ENCODE results near the gene PNMA8A. TPM values are rescaled to one million over a fixed set of nuclear protein-coding genes. Genes with fewer than 3 reads are reported as not detected.

PNMA8A gene
- total RNA-seq, 4 donors from 2014 or later, result 1.4 to 5.3 (median 2.5) TPM

- no peak for DNase-seq (ENCODE audit: extremely low spot score)
- no peak for TF ChIP-seq POLR2A (IDR thresholded peaks at IDR 0.05; ENCODE audit: low read depth)
- TF ChIP-seq POLR2AphosphoS5 (IDR thresholded peaks at IDR 0.05), result peak in 1 of 2 donors; percentile 24
- TF ChIP-seq, protein P1, sequence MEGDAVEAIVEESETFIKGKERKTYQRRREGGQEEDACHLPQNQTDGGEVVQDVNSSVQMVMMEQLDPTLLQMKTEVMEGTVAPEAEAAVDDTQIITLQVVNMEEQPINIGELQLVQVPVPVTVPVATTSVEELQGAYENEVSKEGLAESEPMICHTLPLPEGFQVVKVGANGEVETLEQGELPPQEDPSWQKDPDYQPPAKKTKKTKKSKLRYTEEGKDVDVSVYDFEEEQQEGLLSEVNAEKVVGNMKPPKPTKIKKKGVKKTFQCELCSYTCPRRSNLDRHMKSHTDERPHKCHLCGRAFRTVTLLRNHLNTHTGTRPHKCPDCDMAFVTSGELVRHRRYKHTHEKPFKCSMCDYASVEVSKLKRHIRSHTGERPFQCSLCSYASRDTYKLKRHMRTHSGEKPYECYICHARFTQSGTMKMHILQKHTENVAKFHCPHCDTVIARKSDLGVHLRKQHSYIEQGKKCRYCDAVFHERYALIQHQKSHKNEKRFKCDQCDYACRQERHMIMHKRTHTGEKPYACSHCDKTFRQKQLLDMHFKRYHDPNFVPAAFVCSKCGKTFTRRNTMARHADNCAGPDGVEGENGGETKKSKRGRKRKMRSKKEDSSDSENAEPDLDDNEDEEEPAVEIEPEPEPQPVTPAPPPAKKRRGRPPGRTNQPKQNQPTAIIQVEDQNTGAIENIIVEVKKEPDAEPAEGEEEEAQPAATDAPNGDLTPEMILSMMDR (IDR thresholded peaks at IDR 0.05), result no peak
- TF ChIP-seq EP300 (IDR thresholded peaks at IDR 0.05), result no peak
Observed at GRCh38 chr19:46426506-46427162, 44.7 kb downstream of the PNMA8A start.

DNA sequence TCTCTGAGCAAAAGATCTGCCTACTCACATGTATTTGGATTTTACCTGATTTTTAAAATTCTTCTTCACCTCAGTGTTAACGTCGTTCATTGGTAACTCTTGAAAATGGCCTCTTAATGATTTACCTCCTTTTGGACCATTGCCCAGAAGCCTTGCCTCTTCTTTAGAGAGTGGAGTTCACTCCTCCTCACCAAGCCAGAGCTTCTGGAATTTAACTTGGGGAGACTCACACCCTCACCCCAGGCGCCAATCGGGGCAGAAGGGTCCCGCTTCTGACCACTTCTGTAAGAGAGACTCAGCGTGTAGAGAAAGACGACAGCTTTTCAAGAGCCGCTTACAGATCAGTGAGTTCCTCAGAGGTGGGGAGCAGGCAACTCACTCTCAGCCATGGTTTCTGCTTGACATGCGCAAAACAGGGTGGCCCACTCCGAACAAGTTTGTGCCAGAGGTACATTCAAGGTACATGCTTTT, 45.3 kb downstream of the PNMA8A start:
- Histone ChIP-seq H3K4me3 (peak overlapping the region; percentile 52 to 57 (median 54)), H3K36me3 (no peaks in the 10 kb centered on the region), H3K27me3 (peaks cover 0 to 40% (median 0%) of the 10 kb centered on the region in 4 donors), H3K27ac (replicated peaks in 1 of 4) (peak overlapping the region in 2 of 4 donors; percentile 35 to 64), H3K9me3 (no peaks in the 10 kb centered on the region), H3K4me1 (peaks cover 5 to 26% (median 22%) of the 10 kb centered on the region in 4 donors)
- WGBS, result 4% methylated on average over 10 of the region's 10 CpGs
- DNase-seq (ENCODE audit: extremely low spot score), result no peak
- intact Hi-C loops (cut with DNase I), result no loop called here
- TF ChIP-seq POLR2AphosphoS5 (IDR thresholded peaks at IDR 0.05), result no peak
- TF ChIP-seq POLR2A (IDR thresholded peaks at IDR 0.05; ENCODE audit: low read depth), result no peak
- TF ChIP-seq EP300 (IDR thresholded peaks at IDR 0.05), result no peak
- TF ChIP-seq, protein P1 (IDR thresholded peaks at IDR 0.05), result no peak

More at GRCh38 chr19:46426506-46427162, 44.7 kb downstream of the PNMA8A start:
- no peaks in the 10 kb centered on the region for H3K36me3 ChIP-seq
- 2% methylated on average over 24 of the region's 32 CpGs for WGBS
- H3K27ac ChIP-seq (replicated peaks in 1 of 4), result peak overlapping the region in 2 of 4 donors; percentile 35 to 64
- intact Hi-C loops (cut with DNase I), result no loop called here
- H3K27me3 ChIP-seq, result peaks cover 0 to 40% (median 0%) of the 10 kb centered on the region in 4 donors
- no peaks in the 10 kb centered on the region for H3K9me3 ChIP-seq
- peaks cover 5 to 26% (median 22%) of the 10 kb centered on the region in 4 donors for H3K4me1 ChIP-seq
- peak overlapping the region; percentile 52 to 57 (median 54) for H3K4me3 ChIP-seq

GRCh38 chr19:46423188-46423587, 48.2 kb downstream of the PNMA8A start:
- intact Hi-C loops (cut with DNase I), result no loop called here
- H3K4me3 ChIP-seq, result no peak overlapping the region
- 72% methylated on average over 5 of the region's 5 CpGs for WGBS
- no peaks in the 10 kb centered on the region for H3K9me3 ChIP-seq
- no peak for DNase-seq (ENCODE audit: extremely low spot score)
- H3K27me3 ChIP-seq, result peaks cover 0 to 30% (median 0%) of the 10 kb centered on the region in 4 donors
- TF ChIP-seq POLR2AphosphoS5 (IDR thresholded peaks at IDR 0.05), result no peak
- TF ChIP-seq POLR2A (IDR thresholded peaks at IDR 0.05; ENCODE audit: low read depth), result no peak
- TF ChIP-seq EP300 (IDR thresholded peaks at IDR 0.05), result no peak
- TF ChIP-seq, protein P1 (IDR thresholded peaks at IDR 0.05), result no peak
- H3K36me3 ChIP-seq, result no peaks in the 10 kb centered on the region
- H3K4me1 ChIP-seq, result peaks cover 0 to 16% (median 13%) of the 10 kb centered on the region in 4 donors
- no peak overlapping the region for H3K27ac ChIP-seq (replicated peaks in 1 of 4)

- Histone ChIP-seq H3K4me1 (peaks cover 0 to 16% (median 13%) of the 10 kb centered on the region in 4 donors), H3K27me3 (peaks cover 0 to 22% (median 0%) of the 10 kb centered on the region in 4 donors), H3K27ac (replicated peaks in 1 of 4) (no peak overlapping the region), H3K9me3 (no peaks in the 10 kb centered on the region), H3K36me3 (no peaks in the 10 kb centered on the region), H3K4me3 (no peak overlapping the region)
- WGBS, result 72% methylated on average over 2 of the region's 2 CpGs
- no peak for TF ChIP-seq POLR2AphosphoS5 (IDR thresholded peaks at IDR 0.05)
- no peak for TF ChIP-seq EP300 (IDR thresholded peaks at IDR 0.05)
- TF ChIP-seq, protein P1 (IDR thresholded peaks at IDR 0.05), result no peak
- no peak for TF ChIP-seq POLR2A (IDR thresholded peaks at IDR 0.05; ENCODE audit: low read depth)
- DNase-seq (ENCODE audit: extremely low spot score), result no peak
- intact Hi-C loops (cut with DNase I), result no loop called here
Observed at GRCh38 chr19:46422344-46422743, 49.0 kb downstream of the PNMA8A start.

Data from esophagus muscularis mucosa (tissue), 4 donors.